ENCODE results near the gene SIAH2. TPM values are rescaled to one million over a fixed set of nuclear protein-coding genes. Genes with fewer than 3 reads are reported as not detected.

Gene SIAH2, protein sequence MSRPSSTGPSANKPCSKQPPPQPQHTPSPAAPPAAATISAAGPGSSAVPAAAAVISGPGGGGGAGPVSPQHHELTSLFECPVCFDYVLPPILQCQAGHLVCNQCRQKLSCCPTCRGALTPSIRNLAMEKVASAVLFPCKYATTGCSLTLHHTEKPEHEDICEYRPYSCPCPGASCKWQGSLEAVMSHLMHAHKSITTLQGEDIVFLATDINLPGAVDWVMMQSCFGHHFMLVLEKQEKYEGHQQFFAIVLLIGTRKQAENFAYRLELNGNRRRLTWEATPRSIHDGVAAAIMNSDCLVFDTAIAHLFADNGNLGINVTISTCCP
- total RNA-seq, result 10 to 100 TPM; 19.8 to 39.2 (median 31.0) TPM
- polyA plus RNA-seq, result 10 to 100 TPM; 13.9 to 23.1 TPM
- 62.2 reads per million, percentile 75 among the genes with 10 or more reads in this experiment for total RNA-seq

- Histone ChIP-seq H3K4me3 (ENCODE audit: low read length) (peak within 1 kb of the TSS; percentile 81), H3K27ac (ENCODE audit: low read depth, low read length) (peak within 1 kb of the TSS; percentile 99), H3K36me3 (ENCODE audit: control insufficient read depth in 2 of 3, insufficient read depth in 3 of 3, low read length in 3 of 3) (peaks cover 0 to 3% (median 0%) of the 10 kb centered on the region in 3 experiments), H3K4me1 (ENCODE audit: control insufficient read depth in 2 of 2, insufficient read depth in 2 of 2, low read length in 2 of 2) (peaks cover 20 to 22% of the 10 kb centered on the region in 2 donors), H3K9me3 (ENCODE audit: control insufficient read depth in 2 of 3, low read length in 3 of 3) (no peaks in the 10 kb centered on the region), H3K27me3 (ENCODE audit: control insufficient read depth in 2 of 2, insufficient read depth in 2 of 2, low read length in 2 of 2) (no peaks in the 10 kb centered on the region)
- ATAC-seq (peak; percentile 89), DNase-seq (peak; percentile 92 to 95 (median 94))
- Mint-ChIP-seq H3K4me3 (peak within 1 kb of the TSS; percentile 97 to 99 (median 98)), H3K27ac (peak within 1 kb of the TSS; percentile 99 to 100 (median 100)), H3K27me3 (no peaks in the 10 kb centered on the region), H3K4me1 (peaks cover 23 to 59% (median 45%) of the 10 kb centered on the region in 7 donors), H3K36me3 (peaks cover 0 to 19% (median 2%) of the 10 kb centered on the region in 5 donors), H3K9me3 (peaks cover 0 to 1% (median 0%) of the 10 kb centered on the region in 11 donors)
- POLR2A ChIA-PET, result interaction anchor here (0.5 to 6.5 kb wide), 24 partner anchors 11 to 1437 kb away, joined by 3 to 70 read pairs (median 6); partner anchors contain the start of genes COMMD2, EIF2A, ERICH6 and GPR171
- intact Hi-C loops (cut with micrococcal nuclease), result loop anchor here (1.0 to 10.0 kb wide), 23 partner anchors 21 to 1768 kb away; partner anchors contain the start of genes EIF2A (in 2 of the 2), ERICH6 (in 2 of the 2), RNF13 (in 2 of the 2) and SELENOT (in 2 of the 2)
- CTCF ChIA-PET, result interaction anchor here (0.9 to 2.0 kb wide), 6 partner anchors 11 to 219 kb away, joined by 3 to 8 read pairs (median 4); no protein-coding TSS in a partner anchor
These were observed at the start of gene SIAH2 for GRCh38 chr3:150763122-150763840. TSS of gene SIAH2 (minus strand) at chr3:150763169. CDS start at chr3:150762849, 320 bp downstream.

DNA sequence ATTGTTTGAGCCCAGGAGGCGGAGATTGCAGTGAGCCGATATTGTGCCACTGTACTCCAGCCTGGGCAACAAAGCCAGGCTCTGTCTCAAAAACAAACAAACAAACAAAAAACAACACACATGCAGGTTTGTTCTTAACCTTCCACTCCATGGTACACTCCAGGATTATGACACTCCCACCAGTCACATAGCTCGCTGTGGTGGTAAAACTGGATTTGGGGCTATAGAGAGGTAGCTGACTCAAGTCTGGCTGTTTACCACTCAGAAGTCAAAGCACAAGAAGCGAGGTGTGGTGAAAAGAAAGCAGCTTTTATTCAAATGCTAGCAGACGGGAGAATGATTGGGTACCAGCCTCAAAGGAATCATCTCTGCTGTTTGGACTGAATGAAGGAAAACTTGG, 49.0 kb upstream of the SIAH2 start:
- H3K9me3 ChIP-seq (ENCODE audit: control insufficient read depth in 2 of 3, low read length in 3 of 3), result no peaks in the 10 kb centered on the region
- peaks cover 5 to 25% (median 11%) of the 10 kb centered on the region in 5 donors for H3K27me3 Mint-ChIP-seq
- H3K9me3 Mint-ChIP-seq, result peaks cover 0 to 3% (median 0%) of the 10 kb centered on the region in 11 donors
- ChIA-PET CTCF (interaction anchor here (0.6 kb wide), 1 partner anchor 46 kb away, joined by 3 read pairs; no protein-coding TSS in a partner anchor), POLR2A (interaction anchor here (0.6 kb wide), 1 partner anchor 385 kb away, joined by 4 read pairs; no protein-coding TSS in a partner anchor)
- intact Hi-C loops (cut with micrococcal nuclease), result no loop called here
- H3K36me3 Mint-ChIP-seq, result no peaks in the 10 kb centered on the region
- no peaks in the 10 kb centered on the region for H3K4me1 ChIP-seq (ENCODE audit: control insufficient read depth in 2 of 2, insufficient read depth in 2 of 2, low read length in 2 of 2)
- H3K4me3 Mint-ChIP-seq, result no peak overlapping the region
- DNase-seq, result no peak
- no peak for ATAC-seq
- H3K27me3 ChIP-seq (ENCODE audit: control insufficient read depth in 2 of 2, insufficient read depth in 2 of 2, low read length in 2 of 2), result no peaks in the 10 kb centered on the region
- no peak overlapping the region for H3K27ac ChIP-seq (ENCODE audit: low read depth, low read length)
- no peaks in the 10 kb centered on the region for H3K36me3 ChIP-seq (ENCODE audit: control insufficient read depth in 2 of 3, insufficient read depth in 3 of 3, low read length in 3 of 3)
- no peak overlapping the region for H3K27ac Mint-ChIP-seq
- H3K4me1 Mint-ChIP-seq, result peaks cover 0 to 1% (median 0%) of the 10 kb centered on the region in 7 donors
- no peak overlapping the region for H3K4me3 ChIP-seq (ENCODE audit: low read length)

DNA sequence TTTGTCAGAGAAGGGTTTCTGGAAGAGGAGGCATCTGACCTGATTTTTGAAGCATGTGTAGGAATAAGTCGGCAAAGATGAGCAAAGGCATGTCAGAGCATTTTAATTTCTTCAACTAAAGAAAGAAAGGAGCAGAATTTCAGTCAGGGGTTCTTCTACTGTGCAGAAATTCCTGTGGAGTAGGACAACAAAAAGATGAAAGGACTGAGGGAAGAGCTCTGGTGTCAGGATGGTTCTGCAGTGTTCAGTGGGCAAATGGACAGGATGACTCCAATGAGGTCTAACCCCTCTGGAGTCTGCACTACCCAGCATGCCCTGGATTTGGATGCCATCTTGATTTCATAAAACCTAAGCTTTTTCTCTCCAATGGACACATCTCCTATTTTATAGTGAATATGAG, 47.7 kb upstream of the SIAH2 start:
- no peaks in the 10 kb centered on the region for H3K4me1 ChIP-seq (ENCODE audit: control insufficient read depth in 2 of 2, insufficient read depth in 2 of 2, low read length in 2 of 2)
- no peaks in the 10 kb centered on the region for H3K9me3 ChIP-seq (ENCODE audit: control insufficient read depth in 2 of 3, low read length in 3 of 3)
- H3K27me3 ChIP-seq (ENCODE audit: control insufficient read depth in 2 of 2, insufficient read depth in 2 of 2, low read length in 2 of 2), result no peaks in the 10 kb centered on the region
- H3K4me1 Mint-ChIP-seq, result peaks cover 0 to 1% (median 0%) of the 10 kb centered on the region in 7 donors
- no peaks in the 10 kb centered on the region for H3K9me3 Mint-ChIP-seq
- no peak overlapping the region for H3K27ac ChIP-seq (ENCODE audit: low read depth, low read length)
- intact Hi-C loops (cut with micrococcal nuclease), result no loop called here
- H3K36me3 ChIP-seq (ENCODE audit: control insufficient read depth in 2 of 3, insufficient read depth in 3 of 3, low read length in 3 of 3), result no peaks in the 10 kb centered on the region
- no peak overlapping the region for H3K4me3 ChIP-seq (ENCODE audit: low read length)
- ChIA-PET CTCF (no interaction called here), POLR2A (no interaction called here)
- H3K36me3 Mint-ChIP-seq, result no peaks in the 10 kb centered on the region
- ATAC-seq (no peak), DNase-seq (no peak)
- no peak overlapping the region for H3K27ac Mint-ChIP-seq
- H3K27me3 Mint-ChIP-seq, result peaks cover 5 to 25% (median 11%) of the 10 kb centered on the region in 5 donors
- H3K4me3 Mint-ChIP-seq, result no peak overlapping the region

- POLR2A ChIA-PET, result no interaction called here
- H3K4me3 Mint-ChIP-seq, result peak overlapping the region in 1 of 10 donors; percentile 8
These were observed 43.3 kb upstream of the SIAH2 start for GRCh38 chr3:150806185-150806835.

DNA sequence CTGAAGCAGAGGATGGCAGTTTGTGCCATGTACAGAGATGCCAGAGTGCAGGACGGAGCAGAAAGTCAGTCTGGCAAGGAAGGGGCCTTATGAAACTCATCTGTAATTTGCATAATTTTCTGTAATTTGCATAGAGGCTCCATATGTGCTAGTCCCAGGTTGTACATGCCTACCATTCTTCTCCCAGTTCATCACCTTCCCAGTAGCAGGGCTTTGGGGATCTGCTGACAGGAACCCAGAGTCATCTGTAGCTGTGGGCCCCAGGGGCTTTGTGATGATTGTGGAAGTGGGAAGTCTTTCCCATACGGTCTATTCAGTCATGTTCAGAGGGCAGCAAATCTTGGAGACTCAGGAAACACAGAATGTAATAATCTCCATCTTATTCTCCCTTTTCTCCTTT, 42.4 kb upstream of the SIAH2 start:
- DNase-seq (no peak), ATAC-seq (no peak)
- no peaks in the 10 kb centered on the region for H3K36me3 ChIP-seq (ENCODE audit: control insufficient read depth in 2 of 3, insufficient read depth in 3 of 3, low read length in 3 of 3)
- H3K36me3 Mint-ChIP-seq, result no peaks in the 10 kb centered on the region
- intact Hi-C loops (cut with micrococcal nuclease), result no loop called here
- H3K27me3 ChIP-seq (ENCODE audit: control insufficient read depth in 2 of 2, insufficient read depth in 2 of 2, low read length in 2 of 2), result no peaks in the 10 kb centered on the region
- H3K27me3 Mint-ChIP-seq, result peaks cover 0 to 21% (median 8%) of the 10 kb centered on the region in 5 donors
- H3K4me3 Mint-ChIP-seq, result no peak overlapping the region
- POLR2A ChIA-PET, result no interaction called here
- H3K4me1 Mint-ChIP-seq, result peaks cover 0 to 1% (median 0%) of the 10 kb centered on the region in 7 donors
- no peaks in the 10 kb centered on the region for H3K4me1 ChIP-seq (ENCODE audit: control insufficient read depth in 2 of 2, insufficient read depth in 2 of 2, low read length in 2 of 2)
- CTCF ChIA-PET, result no interaction called here
- no peak overlapping the region for H3K4me3 ChIP-seq (ENCODE audit: low read length)
- H3K27ac ChIP-seq (ENCODE audit: low read depth, low read length), result no peak overlapping the region
- no peaks in the 10 kb centered on the region for H3K9me3 Mint-ChIP-seq
- no peak overlapping the region for H3K27ac Mint-ChIP-seq
- H3K9me3 ChIP-seq (ENCODE audit: control insufficient read depth in 2 of 3, low read length in 3 of 3), result no peaks in the 10 kb centered on the region

More at GRCh38 chr3:150806185-150806835, 43.3 kb upstream of the SIAH2 start:
- H3K27me3 Mint-ChIP-seq, result peaks cover 0 to 23% (median 9%) of the 10 kb centered on the region in 5 donors
- peaks cover 0 to 1% (median 0%) of the 10 kb centered on the region in 7 donors for H3K4me1 Mint-ChIP-seq
- no peaks in the 10 kb centered on the region for H3K36me3 ChIP-seq (ENCODE audit: control insufficient read depth in 2 of 3, insufficient read depth in 3 of 3, low read length in 3 of 3)
- no peak overlapping the region for H3K27ac ChIP-seq (ENCODE audit: low read depth, low read length)
- no peaks in the 10 kb centered on the region for H3K4me1 ChIP-seq (ENCODE audit: control insufficient read depth in 2 of 2, insufficient read depth in 2 of 2, low read length in 2 of 2)
- CTCF ChIA-PET, result interaction anchor here (0.5 kb wide), 1 partner anchor 34 kb away, joined by 4 read pairs; no protein-coding TSS in a partner anchor
- H3K36me3 Mint-ChIP-seq, result no peaks in the 10 kb centered on the region
- no peak for DNase-seq
- intact Hi-C loops (cut with micrococcal nuclease), result no loop called here
- no peak for ATAC-seq
- no peaks in the 10 kb centered on the region for H3K27me3 ChIP-seq (ENCODE audit: control insufficient read depth in 2 of 2, insufficient read depth in 2 of 2, low read length in 2 of 2)
- no peak overlapping the region for H3K4me3 ChIP-seq (ENCODE audit: low read length)
- no peak overlapping the region for H3K27ac Mint-ChIP-seq
- no peaks in the 10 kb centered on the region for H3K9me3 ChIP-seq (ENCODE audit: control insufficient read depth in 2 of 3, low read length in 3 of 3)
- no peaks in the 10 kb centered on the region for H3K9me3 Mint-ChIP-seq

GRCh38 chr3:150803440-150803985, 40.5 kb upstream of the SIAH2 start:
- no peaks in the 10 kb centered on the region for H3K9me3 Mint-ChIP-seq
- peaks cover 0 to 20% (median 11%) of the 10 kb centered on the region in 5 donors for H3K27me3 Mint-ChIP-seq
- Histone ChIP-seq H3K27ac (ENCODE audit: low read depth, low read length) (no peak overlapping the region), H3K36me3 (ENCODE audit: control insufficient read depth in 2 of 3, insufficient read depth in 3 of 3, low read length in 3 of 3) (no peaks in the 10 kb centered on the region), H3K27me3 (ENCODE audit: control insufficient read depth in 2 of 2, insufficient read depth in 2 of 2, low read length in 2 of 2) (no peaks in the 10 kb centered on the region), H3K4me3 (ENCODE audit: low read length) (no peak overlapping the region), H3K9me3 (ENCODE audit: control insufficient read depth in 2 of 3, low read length in 3 of 3) (no peaks in the 10 kb centered on the region), H3K4me1 (ENCODE audit: control insufficient read depth in 2 of 2, insufficient read depth in 2 of 2, low read length in 2 of 2) (no peaks in the 10 kb centered on the region)
- ChIA-PET CTCF (interaction anchor here (0.7 to 0.8 kb wide), 3 partner anchors 11 to 866 kb away, joined by 3 to 4 read pairs (median 3); no protein-coding TSS in a partner anchor), POLR2A (no interaction called here)
- DNase-seq (no peak), ATAC-seq (no peak)
- peak overlapping the region in 1 of 9 donors; percentile 6 for H3K27ac Mint-ChIP-seq
- no peak overlapping the region for H3K4me3 Mint-ChIP-seq
- no peaks in the 10 kb centered on the region for H3K36me3 Mint-ChIP-seq
- H3K4me1 Mint-ChIP-seq, result peaks cover 0 to 1% (median 0%) of the 10 kb centered on the region in 7 donors
- intact Hi-C loops (cut with micrococcal nuclease), result no loop called here

Measured in naive thymus-derived CD4-positive, alpha-beta T cell (primary cell).